ENCODE results near the gene NRP2. TPM values are rescaled to one million over a fixed set of nuclear protein-coding genes. Genes with fewer than 3 reads are reported as not detected.

NRP2 gene
- total and polyA plus RNA-seq, 11 donors = 2.0 to 57.5 (median 4.7) TPM

- H3K4me1 ChIP-seq = peaks cover 0 to 34% (median 17%) of the 10 kb centered on the region in 12 donors
- ATAC-seq (peak in 2 of 4 donors; percentile 4 to 43), DNase-seq (peak; percentile 29 to 65 (median 45))
- peak overlapping the region in 4 of 12 donors; percentile 11 to 31 (median 20) for H3K4me3 ChIP-seq
- peak overlapping the region in 2 of 12 donors; percentile 25 to 85 for H3K27ac ChIP-seq
- H3K36me3 ChIP-seq = peaks cover 0 to 53% (median 3%) of the 10 kb centered on the region in 9 donors
- WGBS, 4 donors = 30 to 50% (median 41%) methylated on average over 15 to 21 of the region's 21 CpGs
- no peaks in the 10 kb centered on the region for H3K9me3 ChIP-seq
- TF ChIP-seq CTCF (IDR thresholded peaks at IDR 0.05) = peak in 11 of 12 donors; percentile 20 to 60 (median 34)
- no peak for TF ChIP-seq POLR2A (IDR thresholded peaks at IDR 0.05)
- H3K27me3 ChIP-seq = peaks cover 0 to 10% (median 2%) of the 10 kb centered on the region in 9 donors
- intact Hi-C loops (cut with DNase I) = loop anchor here in 6 of 10 donors (5.0 to 10.0 kb wide), 5 partner anchors 79 to 1441 kb away; partner anchors contain the start of gene NRP2 (in 3 of the 6)
Observed at GRCh38 chr2:205763708-205764211, 81.5 kb downstream of the NRP2 start.

DNA sequence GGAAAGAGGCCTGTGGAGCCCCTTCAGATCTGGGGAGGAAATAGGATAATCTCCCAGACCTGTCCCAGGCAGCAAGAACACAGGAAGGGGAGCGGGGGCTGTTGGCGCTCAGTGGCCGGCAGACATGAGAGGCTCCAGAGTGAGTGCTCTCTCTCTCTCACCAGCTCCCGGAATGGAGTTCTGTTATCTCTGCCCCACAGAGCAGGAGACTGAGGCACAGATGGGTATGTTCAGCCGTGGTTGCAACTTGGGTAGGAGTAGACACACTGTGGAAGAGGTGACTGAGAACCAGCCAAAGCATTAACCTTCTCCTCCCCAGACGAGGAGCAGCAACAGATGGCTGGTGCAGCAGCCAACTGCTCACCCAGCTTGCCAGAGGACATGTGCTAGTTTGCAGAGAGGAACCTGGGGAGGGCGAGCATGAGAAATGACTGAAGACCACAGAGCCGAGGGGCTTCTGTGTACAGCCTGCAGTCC, 82.0 kb downstream of the NRP2 start:
- TF ChIP-seq CTCF (IDR thresholded peaks at IDR 0.05) (no peak), POLR2A (IDR thresholded peaks at IDR 0.05) (no peak)
- peaks cover 0 to 55% (median 6%) of the 10 kb centered on the region in 9 donors for H3K36me3 ChIP-seq
- H3K27ac ChIP-seq = peak overlapping the region in 1 of 12 donors; percentile 85
- WGBS, 4 donors = 44 to 68% (median 56%) methylated on average over 8 of the region's 8 CpGs
- peaks cover 0 to 32% (median 14%) of the 10 kb centered on the region in 12 donors for H3K4me1 ChIP-seq
- peaks cover 0 to 10% (median 2%) of the 10 kb centered on the region in 9 donors for H3K27me3 ChIP-seq
- no peak for ATAC-seq
- DNase-seq = no peak
- peak overlapping the region in 1 of 12 donors; percentile 29 for H3K4me3 ChIP-seq
- no peaks in the 10 kb centered on the region for H3K9me3 ChIP-seq
- intact Hi-C loops (cut with DNase I) = loop anchor here in 6 of 10 donors (5.0 to 10.0 kb wide), 5 partner anchors 80 to 1442 kb away; partner anchors contain the start of gene NRP2 (in 3 of the 6)

- H3K36me3 ChIP-seq = peaks cover 0 to 52% (median 6%) of the 10 kb centered on the region in 9 donors
- H3K27ac ChIP-seq = peak overlapping the region in 1 of 12 donors; percentile 85
- no peak overlapping the region for H3K4me3 ChIP-seq
- DNase-seq (no peak), ATAC-seq (no peak)
- no peak for TF ChIP-seq CTCF (IDR thresholded peaks at IDR 0.05)
- TF ChIP-seq POLR2A (IDR thresholded peaks at IDR 0.05) = no peak
- H3K27me3 ChIP-seq = peaks cover 0 to 10% (median 2%) of the 10 kb centered on the region in 9 donors
- WGBS, 4 donors = 84 to 89% (median 86%) methylated on average over 8 of the region's 8 CpGs
- intact Hi-C loops (cut with DNase I) = loop anchor here in 6 of 10 donors (5.0 to 10.0 kb wide), 5 partner anchors 80 to 1440 kb away; partner anchors contain the start of gene NRP2 (in 2 of the 6)
- H3K9me3 ChIP-seq = no peaks in the 10 kb centered on the region
- peaks cover 0 to 32% (median 14%) of the 10 kb centered on the region in 12 donors for H3K4me1 ChIP-seq
Observed at GRCh38 chr2:205765151-205765550, 82.8 kb downstream of the NRP2 start.

GRCh38 chr2:205766779-205767359, 84.6 kb downstream of the NRP2 start:
- intact Hi-C loops (cut with DNase I) = loop anchor here in 6 of 10 donors (2.0 to 10.0 kb wide), 7 partner anchors 82 to 1442 kb away; partner anchors contain the start of gene NRP2 (in 2 of the 6)
- ATAC-seq (peak in 1 of 4 donors; percentile 49), DNase-seq (peak in 4 of 5 donors; percentile 35 to 60 (median 48))
- peaks cover 0 to 10% (median 2%) of the 10 kb centered on the region in 9 donors for H3K27me3 ChIP-seq
- H3K4me1 ChIP-seq = peaks cover 0 to 32% (median 14%) of the 10 kb centered on the region in 12 donors
- peaks cover 0 to 51% (median 6%) of the 10 kb centered on the region in 9 donors for H3K36me3 ChIP-seq
- TF ChIP-seq POLR2A (IDR thresholded peaks at IDR 0.05) (no peak), CTCF (IDR thresholded peaks at IDR 0.05) (peak; percentile 78 to 90 (median 84))
- no peak overlapping the region for H3K4me3 ChIP-seq
- H3K27ac ChIP-seq = peak overlapping the region in 2 of 12 donors; percentile 58 to 85
- H3K9me3 ChIP-seq = no peaks in the 10 kb centered on the region
- 20 to 26% (median 25%) methylated on average over 9 of the region's 9 CpGs for WGBS, 4 donors
